GM04504 (cell line): ENCODE measurements around the gene PCDH9.

Experiments used
- DNase-seq: peaks from one replicate; pipeline ENCODE4 v3.0.0-alpha.2; 2012; ENCODE audit warnings: low read depth

PCDH9 gene

GRCh38 chr13:66459143-66459542, 771.0 kb downstream of the PCDH9 start:
- DNase-seq = no peak

GRCh38 chr13:66446413-66446812, 783.7 kb downstream of the PCDH9 start:
- no peak for DNase-seq

DNA sequence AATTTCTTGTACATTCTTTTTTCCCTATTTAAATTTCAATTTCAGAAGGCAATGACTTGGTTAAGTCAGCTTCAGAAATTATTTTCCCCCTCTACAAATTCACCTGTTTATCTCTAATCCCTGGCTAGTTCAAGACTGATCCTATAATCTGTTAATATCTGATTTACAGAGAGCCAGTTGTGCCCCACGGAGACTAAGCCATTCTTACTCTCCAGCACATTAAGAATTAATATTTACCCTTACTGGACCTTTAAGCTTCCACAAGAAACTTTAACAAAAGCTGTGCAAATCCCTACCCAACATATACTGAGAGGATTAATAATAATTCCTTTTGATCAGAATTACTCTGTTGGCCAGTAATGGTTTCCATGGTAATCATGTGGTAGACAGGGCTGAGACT, 786.2 kb downstream of the PCDH9 start:
- DNase-seq = no peak

DNA sequence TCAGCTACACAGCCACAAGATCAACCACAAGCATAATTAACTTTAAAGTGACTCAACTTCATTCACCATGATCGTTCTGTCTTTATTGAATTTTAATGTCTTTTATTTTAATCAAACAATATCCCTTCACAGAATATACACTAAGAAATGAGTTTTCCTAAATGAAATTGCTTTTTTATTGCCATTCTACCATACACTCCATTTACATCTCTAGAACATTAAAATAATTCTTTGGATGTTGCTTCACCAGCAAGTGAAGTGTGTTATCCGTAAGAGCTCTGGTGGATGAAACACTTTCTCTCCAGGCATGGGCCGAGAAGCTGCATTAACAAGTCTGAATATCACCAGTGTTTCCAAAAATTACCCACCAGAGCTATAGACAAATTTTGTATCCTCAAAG, 789.2 kb downstream of the PCDH9 start:
- no peak for DNase-seq

GRCh38 chr13:66430728-66431127, 799.4 kb downstream of the PCDH9 start:
- DNase-seq = no peak

- DNase-seq = no peak
Observed at GRCh38 chr13:66430269-66430668, 799.9 kb downstream of the PCDH9 start.

DNA sequence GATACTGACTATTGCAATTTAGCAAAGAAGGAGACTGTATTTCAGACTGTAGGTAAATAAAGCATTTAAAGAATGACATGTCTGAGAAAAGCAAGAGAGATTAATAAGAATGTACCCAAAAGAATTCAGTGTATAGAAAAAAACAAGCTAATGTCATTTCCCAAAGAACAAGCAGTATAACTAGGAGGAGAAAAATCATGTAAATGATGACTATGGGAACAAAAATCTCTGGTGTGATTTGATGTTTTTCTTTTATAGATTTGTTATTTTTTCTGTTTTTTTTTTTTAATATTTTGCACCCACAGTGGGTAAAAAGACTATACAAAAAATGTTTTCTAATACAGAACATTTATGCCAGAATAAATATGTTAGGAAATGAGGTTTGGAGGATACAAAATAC, 801.0 kb downstream of the PCDH9 start:
- DNase-seq = no peak

GRCh38 chr13:66427458-66427861, 802.7 kb downstream of the PCDH9 start:
- no peak for DNase-seq

DNA sequence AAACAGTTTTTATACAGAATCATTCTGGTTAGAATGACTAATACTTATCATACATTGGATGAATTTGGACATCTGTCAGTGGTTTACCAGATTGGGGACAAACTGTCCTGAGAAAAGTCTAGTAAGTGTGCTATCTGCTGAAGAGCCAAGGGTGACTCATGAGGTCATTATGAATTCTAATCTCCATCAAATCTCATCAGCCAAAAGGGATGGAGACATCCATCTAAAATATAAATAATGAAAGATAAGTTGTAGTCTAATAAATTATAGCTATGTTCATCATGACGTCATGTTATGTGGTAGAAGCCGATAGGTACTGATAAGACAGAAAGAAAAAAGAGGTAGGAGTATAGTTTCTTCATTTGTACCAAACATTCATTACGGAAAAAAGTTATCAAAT, 804.4 kb downstream of the PCDH9 start:
- DNase-seq = no peak

DNA sequence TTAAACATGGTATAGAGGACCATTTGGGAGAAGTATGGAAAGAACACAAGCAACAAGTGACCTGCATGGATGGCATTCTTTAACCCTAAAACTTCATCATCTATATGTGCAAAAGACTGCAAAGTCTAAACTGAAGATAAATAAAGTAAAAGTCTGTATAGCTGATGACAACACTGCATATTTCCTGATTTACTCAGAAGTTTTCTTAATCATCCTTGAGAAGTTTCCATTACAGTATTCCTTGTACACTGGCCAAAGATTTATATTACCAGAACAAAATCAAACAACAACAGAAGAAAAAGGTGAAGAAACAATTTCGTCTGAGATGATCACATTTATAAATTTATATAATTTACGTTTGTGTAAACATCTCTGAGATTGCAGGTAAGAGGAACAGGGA, 805.7 kb downstream of the PCDH9 start:
- no peak for DNase-seq

DNA sequence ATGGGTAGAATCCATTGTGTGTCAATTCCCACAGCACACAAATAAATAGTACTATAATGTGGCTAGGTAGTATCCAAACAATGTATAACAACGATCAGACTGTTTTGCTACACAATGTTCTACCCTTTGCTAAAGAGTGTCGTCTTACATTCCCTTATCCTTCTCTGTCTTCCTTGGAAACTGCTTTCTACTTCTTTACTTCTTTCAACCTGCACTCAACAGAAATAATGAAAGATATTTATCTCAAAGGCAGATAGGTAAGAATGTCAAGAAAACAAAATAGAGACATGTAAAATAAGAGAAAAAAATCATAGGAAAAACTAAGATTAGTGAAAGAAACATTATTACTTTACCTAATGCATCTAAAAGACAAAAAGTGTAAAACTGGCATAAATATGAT, 814.7 kb downstream of the PCDH9 start:
- DNase-seq = no peak

DNA sequence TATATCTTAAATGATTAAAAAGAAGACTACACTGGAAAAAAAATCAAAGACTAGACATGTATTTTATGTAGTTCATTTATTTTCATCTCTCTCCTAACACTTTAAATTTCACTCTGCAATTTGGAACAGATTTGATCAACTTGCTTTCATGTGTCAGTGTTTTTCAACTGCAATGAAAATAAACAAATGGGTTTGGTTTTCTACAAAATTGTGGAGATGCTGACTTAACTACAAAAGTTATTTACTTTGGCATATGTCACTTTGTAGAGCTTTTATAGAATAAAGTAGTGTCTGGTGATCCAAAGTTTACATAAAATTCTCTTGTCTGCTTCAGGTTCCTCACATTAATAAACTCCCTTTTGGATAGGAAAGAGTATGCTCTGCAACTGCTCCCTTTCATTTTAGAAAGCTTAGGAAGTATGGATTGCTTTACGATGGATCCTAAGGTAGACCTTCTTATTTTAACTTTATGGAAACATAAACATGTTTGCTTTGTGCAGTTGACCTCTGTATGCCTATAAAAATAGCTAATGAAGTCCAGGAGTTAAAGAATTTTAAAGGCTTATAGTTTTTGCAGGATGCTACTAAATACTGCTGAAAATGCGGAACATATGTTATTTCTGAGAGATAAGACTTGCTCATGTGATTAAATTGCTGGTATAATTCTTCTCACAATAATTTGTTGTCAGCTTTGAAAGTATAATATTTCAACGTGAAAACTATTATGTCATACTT, 815.9 kb downstream of the PCDH9 start:
- no peak for DNase-seq

- DNase-seq = no peak
Observed at GRCh38 chr13:66410314-66410713, 819.8 kb downstream of the PCDH9 start.

DNA sequence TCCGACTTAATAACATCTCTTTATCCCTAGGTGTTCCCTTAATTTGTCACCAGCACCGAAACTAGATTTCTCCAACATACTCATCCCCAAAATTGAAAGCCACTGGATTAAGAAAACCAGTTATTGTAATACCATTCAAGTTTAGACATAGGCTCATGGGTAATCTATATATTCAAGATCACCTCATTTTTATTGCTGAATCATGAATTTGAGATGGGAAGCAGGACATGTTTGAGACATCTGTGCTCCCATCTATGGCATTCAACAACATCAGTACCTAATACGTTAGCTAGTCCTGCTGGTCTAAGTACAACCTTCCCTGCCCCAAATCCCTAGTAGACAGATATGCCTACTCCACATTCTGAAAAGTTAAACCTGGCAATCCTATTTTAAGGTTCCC, 820.6 kb downstream of the PCDH9 start:
- no peak for DNase-seq

DNA sequence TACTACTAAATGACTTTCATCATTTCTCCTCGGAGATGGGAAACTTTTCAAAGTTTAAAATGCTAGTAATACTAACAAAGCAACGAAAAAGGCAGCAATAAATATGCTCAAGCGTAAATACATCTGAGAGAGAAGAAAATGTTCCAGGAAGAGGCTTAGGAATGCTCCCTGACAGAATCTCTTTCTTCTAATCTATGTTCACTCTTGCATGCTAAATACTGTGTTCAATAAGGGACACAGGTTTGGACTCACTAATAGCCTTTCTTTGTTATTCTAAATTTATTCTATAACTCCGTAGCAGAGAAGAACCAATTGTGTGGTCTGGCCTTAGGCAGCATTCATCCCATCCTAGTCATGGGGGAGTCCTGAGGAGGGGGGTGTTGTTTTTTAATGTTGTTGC, 823.0 kb downstream of the PCDH9 start:
- no peak for DNase-seq

DNA sequence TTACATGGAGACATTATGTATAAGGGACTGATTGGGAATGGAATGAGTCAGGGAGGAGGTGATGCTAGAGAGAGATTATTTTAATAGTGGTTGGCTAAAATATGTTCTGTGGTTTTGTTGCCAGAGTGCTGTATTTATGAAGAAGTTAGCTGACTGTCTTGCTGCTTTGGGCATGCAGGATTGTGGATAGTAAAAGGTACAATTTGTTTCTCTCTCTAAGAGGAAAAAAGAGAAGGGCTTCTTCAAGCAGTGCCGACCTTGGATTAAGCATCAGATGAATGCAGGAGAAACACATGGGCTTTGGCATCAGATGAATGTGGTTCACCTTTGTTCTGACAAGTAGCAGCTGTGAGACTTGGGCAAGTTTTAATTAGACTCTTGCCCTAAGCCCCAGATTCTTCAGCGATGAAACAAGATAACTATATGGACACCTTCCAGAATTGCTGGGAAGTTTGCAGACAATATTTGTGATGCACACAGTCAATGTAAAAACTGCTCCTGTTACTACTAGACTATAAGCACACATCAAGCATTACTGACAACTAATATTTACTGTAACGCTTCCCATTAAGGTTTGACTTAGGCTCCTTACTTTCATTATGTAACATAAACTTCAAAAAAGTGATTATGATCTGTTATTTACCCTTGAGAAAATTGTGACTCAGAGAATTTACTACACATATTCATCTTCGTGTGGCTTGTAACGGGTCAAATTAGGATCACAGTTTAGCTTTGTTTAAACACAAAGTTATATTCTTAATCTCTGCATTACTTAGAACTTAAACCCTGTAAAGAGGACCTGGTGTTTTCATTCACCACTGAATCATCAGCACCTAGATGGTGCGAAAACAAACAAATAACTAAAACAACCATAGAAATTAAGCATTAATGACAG, 824.0 kb downstream of the PCDH9 start:
- peak; percentile 32 for DNase-seq

GRCh38 chr13:66402546-66402945, 827.6 kb downstream of the PCDH9 start:
- DNase-seq = no peak

GRCh38 chr13:66402066-66402465, 828.1 kb downstream of the PCDH9 start:
- no peak for DNase-seq

DNA sequence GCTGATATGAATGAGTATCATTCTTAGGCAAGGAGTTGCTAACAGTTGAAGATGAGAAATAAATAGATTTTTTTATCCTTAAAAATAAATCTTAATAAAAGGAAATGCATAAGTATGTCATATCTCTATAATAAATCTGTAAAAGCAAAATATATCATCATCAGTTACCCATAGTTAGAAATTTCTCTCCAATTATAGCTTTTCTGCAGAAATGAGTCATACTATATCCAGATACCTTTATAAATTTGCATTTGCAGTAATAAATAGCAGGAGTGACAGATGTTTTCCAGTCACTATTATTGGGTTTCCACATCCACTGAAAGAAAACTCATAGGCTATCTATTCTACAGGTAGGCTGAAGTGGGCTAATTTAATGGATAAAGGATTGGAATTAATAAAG, 829.8 kb downstream of the PCDH9 start:
- DNase-seq = no peak

DNA sequence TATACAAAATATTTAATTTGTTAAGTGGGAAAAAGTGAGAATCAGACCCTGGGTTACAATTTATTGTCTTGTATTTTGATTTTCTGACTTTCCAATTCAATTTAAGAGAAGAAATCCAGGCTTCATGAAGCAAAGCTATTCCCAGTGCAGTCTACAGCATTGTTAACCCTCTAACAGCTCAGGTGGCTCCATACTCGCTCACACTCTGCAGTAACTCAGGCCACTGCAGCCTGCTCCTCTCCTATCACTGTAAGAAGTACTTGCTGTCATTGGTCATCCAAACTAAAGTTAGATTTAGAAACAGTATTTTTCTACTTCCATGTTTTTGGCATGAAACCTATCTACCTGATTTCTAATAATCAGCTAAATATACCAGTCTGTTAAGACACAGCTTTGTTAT, 830.3 kb downstream of the PCDH9 start:
- no peak for DNase-seq

DNA sequence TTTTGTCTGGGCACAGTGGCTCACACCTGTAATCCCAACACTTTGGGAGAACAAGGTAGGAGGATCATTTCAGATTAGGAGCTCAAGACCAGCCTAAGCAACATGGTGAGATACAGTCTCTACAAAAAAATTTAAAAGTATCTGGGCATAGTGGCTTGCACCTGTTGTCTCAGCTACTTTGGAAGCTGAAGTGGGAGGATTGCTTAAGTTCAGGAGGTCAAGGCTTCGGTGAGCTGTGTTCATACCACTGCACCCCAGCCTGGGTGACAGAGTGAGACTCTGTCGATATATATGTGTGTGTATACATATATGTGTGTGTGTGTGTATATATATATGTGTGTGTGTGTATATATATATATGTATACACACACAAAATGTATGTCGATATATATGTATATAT, 833.0 kb downstream of the PCDH9 start:
- DNase-seq = no peak

DNA sequence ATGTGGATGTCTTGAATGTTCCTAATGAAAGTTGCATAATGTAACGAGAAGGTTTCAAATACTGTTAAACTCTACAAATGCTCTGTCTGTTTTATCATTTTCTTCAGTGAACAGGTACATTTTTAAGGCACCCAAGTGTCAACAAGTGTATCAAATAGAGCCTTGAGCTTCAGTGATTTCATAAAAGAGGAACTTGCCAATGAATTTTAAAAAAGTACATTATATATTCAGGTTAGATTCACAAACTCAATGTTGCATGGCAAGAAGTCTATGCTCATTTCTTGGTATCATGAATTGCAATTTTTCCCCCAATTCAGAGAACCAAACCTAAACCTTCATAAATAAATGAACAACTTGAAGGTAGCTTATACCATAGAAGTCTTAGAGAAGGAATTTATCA, 838.8 kb downstream of the PCDH9 start:
- no peak for DNase-seq

- DNase-seq = no peak
Observed at GRCh38 chr13:66378894-66379293, 851.2 kb downstream of the PCDH9 start.

DNA sequence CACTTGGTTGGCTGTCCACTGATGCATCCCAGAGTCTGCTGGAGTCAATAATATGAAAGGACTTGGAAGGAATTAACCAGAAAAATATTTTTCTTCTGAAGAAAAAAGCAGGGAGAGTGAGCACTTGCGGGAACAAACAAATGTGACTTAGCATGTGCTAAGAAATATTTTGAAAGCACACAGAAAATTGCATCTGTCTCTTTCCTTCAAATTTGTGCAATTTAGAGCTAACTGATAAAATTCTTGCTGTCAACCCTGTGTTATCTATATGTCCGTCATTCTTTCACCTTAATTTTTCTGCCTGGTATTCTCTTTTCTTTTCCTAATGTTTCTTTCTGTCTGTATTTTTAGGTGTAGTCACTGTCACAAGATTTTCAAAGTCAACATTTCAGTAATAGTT, 852.6 kb downstream of the PCDH9 start:
- no peak for DNase-seq
